AG08396 (cell line): ENCODE results near the gene KLHL11.

Source experiments
- DNase-seq: peaks from one replicate; pipeline ENCODE4 v3.0.0; 2012; ENCODE audit warnings: low spot score, mixed read lengths

Gene KLHL11, protein sequence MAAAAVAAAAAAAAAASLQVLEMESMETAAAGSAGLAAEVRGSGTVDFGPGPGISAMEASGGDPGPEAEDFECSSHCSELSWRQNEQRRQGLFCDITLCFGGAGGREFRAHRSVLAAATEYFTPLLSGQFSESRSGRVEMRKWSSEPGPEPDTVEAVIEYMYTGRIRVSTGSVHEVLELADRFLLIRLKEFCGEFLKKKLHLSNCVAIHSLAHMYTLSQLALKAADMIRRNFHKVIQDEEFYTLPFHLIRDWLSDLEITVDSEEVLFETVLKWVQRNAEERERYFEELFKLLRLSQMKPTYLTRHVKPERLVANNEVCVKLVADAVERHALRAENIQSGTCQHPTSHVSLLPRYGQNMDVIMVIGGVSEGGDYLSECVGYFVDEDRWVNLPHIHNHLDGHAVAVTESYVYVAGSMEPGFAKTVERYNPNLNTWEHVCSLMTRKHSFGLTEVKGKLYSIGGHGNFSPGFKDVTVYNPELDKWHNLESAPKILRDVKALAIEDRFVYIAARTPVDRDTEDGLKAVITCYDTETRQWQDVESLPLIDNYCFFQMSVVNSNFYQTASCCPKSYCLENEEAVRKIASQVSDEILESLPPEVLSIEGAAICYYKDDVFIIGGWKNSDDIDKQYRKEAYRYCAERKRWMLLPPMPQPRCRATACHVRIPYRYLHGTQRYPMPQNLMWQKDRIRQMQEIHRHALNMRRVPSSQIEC

DNA sequence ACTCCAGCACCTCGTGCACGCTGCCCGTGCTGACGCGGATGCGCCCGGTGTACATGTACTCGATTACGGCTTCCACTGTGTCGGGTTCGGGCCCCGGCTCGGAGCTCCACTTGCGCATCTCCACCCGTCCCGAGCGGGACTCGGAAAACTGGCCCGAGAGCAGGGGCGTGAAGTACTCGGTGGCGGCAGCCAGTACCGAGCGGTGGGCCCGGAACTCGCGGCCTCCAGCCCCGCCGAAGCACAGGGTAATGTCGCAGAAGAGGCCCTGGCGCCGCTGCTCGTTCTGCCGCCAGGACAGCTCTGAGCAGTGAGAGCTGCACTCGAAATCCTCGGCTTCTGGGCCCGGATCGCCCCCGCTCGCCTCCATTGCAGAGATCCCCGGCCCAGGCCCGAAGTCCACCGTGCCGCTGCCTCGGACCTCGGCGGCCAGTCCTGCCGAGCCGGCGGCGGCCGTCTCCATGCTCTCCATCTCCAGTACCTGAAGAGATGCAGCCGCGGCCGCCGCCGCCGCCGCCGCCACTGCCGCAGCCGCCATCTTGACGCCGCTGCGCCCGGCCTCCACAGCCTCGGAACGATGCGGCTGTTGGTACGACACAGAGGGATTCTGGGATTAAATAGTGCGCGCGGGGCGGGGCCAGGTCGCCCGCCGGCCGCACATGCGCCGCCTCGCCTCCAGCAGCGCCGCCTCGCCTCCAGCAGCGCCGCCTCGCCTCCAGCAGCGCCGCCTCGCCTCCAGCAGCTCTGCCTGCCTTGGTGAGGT is at the start of gene KLHL11:
TSS of gene KLHL11 (minus strand) at position 588 of the 760 bp plus-strand sequence. CDS start at position 535, 53 bp downstream.
- peak; percentile 97 for DNase-seq

DNA sequence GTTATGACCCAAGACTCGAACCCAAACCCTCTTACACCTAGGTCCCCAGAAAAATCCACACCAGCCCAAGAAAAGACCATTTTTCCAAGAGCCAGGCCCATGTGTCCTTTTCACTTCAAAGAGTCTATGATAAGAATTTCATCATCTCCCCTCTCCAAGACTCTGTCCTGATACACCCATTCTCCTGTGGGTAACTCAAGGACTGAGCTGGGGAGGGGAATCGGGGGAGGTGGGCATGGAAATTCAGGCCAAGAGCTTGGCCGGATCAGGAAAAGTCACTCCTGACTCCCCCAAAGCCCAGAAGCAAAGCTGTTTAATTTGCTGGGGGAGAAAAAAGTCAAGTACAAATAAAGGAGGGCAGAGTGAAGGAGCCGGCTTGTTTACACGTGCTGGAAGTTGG is 49.8 kb upstream of the KLHL11 start:
- DNase-seq = no peak

DNA sequence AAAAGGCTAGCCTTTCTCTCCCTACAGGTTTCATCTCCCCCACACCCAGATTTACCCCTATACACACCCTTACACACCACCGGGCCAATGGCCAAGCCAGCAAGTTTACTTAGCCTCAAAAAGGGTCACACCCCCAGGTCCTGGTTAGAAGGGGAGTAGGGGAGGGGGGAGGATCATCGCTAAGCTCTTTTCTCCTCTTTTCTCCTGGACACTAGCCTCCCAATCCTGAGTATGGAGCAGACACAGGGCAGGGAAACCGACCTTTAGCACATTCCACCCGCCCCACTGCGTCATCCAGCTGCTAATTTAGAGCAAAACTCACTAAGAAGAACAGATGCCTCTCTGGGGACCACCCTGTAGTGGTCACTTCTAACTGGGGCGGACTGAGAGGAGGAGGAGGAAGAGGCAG is 49.1 kb upstream of the KLHL11 start:
- DNase-seq = no peak

DNA sequence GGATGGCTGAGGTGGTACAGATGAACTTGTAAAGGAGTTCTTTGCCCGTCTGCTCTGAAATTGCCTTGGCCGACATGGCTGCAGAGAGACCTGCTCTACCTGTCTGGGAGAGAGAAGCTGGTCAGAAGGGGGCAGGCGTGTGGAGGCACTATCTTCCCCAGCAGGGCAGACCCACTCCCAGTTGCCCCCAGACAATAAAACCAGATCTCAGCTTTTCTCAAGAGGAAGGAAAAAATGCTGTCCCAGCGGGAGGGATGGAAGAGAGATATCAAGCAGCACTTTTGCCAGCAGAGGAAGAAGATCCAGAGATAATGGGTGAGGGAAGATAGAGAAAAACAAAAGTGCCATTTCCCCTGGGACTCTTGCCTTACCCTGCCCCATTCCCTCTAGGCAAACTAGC is 48.6 kb upstream of the KLHL11 start:
- DNase-seq = no peak

DNA sequence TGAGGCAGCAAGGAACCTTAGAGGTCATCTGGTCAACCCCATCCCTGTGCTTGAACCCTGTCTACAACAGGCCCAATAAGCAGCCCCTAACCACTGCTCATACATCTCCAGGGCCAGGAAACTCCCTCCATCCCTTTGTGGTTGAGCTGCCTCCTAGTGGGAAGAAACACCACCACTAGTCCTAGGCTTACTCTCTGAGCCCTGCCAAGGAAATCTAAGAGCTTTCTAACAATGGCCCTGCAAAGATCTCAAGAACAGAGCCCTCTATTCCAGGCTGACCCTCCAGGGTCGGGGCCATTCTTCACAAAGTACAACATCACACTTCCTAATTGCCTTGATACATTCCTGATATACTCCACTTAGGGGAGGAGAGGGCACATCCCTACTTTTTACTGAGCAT is 47.7 kb upstream of the KLHL11 start:
- no peak for DNase-seq

DNA sequence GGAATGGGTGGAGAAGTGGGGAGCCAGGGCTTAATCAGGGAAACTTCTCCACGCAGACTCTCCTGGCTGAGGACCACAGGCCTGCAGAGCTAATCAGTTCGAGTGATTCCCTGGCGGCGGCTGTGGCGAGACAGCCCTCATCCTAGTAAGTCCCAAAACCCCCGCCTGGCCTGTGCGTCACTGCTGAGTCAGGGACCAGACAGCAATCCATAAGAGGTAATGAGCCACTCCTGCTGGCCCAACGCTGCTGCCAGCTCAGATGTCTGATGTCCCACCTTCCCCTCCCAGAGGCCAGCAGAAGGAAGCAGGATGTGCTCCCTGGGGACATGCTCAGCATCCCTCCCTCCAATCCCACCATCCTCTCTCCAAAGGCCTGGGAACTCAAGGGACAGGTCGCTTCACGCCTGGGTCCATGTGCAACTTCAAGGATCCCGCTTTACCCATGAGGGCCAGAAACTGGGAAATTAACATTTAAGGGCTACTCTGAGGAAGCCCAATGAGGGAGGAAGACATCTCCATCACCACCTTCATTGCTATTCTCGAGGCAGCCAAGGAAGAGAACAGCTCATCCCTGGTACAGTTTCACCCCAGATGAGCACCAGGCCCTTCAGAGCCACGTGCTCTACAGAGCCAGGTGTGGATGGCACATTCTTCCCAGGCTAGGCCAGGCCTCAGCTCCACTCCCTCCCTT is 45.6 kb upstream of the KLHL11 start:
- DNase-seq = peak; percentile 88

DNA sequence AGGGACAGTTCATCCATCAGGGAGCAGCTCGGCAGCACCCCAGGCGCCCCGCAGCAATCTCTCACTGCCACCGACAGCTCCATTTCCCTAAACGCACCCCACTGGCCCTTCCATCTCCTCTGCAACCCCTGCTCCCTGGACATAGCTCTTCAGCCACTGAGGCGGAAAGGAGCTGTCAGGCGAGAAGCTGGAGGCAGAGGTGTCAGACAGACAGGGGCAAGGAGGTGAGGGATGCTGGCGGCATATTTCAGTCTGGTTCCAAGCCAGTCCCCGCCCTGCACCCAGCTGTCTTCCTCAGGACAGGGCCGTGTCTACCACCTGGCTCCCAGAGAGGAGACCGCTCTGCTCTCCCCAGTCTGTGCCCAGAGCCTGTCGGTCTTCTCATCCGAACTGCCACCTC is 43.9 kb upstream of the KLHL11 start:
- DNase-seq = no peak

DNA sequence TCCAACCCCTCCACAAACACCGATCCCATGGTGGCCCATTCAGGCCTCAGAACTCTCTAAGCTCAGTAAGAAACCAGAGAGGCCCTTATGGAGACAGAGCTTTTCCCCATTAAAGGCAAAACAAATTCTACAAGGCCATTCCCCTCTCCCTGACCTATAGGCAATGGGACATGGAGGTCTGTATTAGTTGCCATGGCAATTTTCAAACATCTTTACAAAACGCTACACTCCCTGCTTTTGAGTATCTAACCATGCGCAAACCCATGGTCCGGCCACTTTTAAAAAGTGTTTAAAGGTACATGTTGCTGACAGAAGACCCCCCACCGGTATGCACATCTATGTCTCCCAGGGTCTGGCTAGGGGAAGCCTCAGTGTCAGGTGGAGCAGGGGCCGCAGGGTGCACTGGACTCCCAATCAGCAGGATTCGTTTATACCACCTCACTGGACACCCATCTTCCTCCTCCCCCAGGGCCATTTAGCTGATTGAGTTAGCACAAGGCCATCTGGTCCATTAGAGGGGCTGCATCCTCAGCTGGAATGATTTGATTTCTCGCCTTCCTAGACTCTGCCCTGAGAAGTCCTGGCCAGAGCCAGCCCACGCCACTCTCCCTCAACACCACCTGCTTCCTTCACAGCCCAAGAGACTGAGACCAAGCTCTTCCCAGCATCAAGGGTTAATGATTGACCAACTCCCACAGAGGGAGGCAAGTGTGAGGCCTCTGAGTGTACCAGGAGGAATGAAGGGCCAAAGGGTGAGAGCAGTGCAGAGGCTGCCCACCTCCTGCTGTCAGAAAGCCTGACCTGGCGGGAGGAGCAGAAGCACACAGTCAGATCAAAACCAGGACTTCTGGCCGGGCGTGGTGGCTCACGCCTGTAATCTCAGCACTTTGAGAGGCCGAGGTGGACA is 42.7 kb upstream of the KLHL11 start:
- peak; percentile 29 for DNase-seq

DNA sequence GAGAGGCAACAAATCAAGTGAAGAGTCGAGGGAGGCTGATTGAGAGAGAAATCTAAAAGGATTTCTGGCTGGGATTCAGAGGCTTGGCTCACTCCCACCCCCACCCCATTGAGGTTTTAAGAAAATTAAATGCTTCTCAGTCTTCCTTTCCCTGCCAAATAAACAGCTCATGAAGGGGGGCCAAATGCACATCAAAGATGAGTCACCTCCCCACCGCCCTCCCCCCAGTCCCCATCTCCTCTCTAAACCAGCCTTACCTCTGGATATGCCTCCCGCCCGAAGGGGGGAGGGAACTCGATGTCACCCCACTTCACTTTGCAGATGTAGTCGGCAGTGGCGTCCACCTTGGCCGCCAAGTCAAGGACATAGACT is 41.9 kb upstream of the KLHL11 start:
- DNase-seq = peak; percentile 50

DNA sequence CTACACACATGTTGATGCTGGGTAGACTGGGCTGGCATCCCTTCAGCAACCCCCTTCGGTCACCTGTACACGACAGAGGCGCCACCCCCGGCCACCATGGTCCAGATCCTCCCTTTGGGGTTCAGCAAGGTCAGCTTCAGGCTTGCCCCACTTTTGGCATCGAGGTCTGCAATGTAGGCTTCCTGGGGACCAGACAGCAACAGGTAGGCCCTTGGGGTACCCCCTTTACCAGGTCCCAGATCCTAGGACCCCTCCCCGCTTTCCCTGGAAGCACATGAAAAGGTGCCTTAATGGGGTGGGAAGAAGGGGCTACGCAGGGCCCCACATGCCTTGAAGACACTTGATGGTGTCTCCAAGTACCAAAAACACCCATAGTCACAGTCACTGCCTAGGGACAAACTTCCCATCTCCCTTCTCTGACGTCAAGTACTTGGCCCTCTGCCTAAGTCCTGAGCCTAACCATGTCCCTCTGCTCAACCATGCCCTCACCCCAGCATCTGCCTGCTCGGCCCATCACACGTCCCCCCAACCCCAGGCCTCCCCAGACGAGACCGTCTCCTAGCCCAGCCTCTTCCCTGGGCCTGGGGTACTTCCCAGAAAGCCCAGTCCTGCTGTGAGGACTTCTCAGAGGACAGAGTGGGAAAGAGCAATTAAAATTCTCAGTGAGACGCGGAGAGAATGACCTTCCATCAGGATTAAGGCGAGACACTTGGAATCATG is 41.4 kb upstream of the KLHL11 start:
- no peak for DNase-seq

DNA sequence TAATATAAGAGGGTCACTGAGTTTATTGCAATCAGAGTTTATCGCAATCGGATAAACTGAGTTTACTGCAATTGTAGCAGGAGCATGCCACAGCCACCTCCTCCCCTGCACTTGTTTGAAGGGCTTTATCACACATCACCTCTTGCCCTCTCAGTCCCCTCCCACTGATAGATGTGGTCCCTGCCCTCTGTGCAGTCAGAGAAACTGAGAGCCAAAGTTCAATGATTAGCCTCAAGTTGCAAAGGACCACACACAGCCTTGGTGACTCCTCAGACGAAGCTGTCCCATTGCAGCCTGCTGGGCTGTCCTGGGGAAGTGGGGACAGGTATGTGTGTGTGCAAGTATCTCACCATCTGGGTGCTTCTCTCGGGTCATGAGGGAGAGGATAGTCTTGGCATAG is 39.9 kb upstream of the KLHL11 start:
- no peak for DNase-seq

DNA sequence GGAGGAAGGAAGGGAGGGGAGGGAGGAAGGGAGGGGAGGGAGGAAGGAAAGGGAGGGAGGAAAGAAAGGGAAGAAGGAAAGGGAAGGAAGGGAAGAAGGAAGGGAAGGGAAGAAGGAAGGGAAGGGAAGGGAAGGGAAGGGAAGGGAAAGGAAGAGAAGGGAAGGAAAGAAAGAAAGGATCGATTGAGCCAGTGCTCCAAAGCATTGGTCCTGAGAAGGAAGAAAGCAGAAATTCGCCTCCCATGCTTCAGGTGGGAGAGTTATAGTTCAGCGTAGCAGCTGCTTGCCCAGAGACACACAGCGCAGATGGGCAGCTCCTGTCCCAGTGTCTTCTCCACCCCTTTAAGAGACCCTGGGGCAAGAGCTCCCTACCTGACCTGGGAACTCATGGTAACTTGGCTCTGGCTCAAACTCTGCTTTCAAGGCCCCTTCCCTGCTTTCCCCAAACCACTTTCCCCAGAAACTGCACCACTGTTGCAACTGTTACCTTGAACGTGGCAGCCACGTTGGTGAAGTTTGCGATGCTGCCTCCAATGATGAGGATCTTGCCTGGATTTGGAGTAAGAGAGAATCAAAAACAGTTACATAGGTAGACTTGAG is 39.1 kb upstream of the KLHL11 start:
- DNase-seq = no peak

DNA sequence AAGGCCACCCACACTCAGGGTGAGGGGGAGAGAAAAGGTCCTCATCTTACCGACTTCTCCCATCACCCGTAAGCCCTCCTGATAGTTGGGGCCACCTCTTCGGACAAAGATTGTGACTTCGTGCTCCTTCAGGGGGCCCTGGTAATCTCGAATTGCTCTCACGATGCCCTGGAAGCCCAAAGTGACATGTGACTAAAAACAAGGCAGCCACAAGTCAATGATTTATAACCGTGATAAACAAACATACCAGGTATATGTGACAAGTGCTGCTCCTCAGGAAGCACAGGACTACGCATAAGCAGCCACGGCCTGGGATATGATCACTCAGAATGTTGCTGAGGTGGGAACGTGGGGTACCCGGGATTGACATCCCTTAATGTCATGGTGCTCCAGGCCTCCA is 36.4 kb upstream of the KLHL11 start:
- DNase-seq = no peak

DNA sequence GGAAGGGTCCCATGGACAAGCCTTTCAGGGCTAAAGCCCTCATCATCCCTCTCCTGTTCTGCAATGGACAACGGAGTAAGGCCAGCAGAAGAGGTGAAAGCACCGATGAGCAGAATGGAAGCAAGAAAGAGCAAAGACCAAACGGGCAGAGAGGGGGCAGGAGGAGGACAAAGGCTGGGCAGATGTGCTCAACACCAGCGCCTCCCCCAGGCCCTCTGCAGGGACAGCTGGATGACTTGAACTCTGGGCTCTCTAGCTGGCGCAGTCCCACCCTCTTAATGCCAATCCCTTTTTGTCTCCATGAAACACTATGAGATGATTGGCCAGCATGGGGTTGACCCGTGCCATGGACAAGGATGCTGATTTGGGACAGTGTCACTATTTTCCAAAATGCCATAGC is 31.5 kb upstream of the KLHL11 start:
- DNase-seq = no peak

DNA sequence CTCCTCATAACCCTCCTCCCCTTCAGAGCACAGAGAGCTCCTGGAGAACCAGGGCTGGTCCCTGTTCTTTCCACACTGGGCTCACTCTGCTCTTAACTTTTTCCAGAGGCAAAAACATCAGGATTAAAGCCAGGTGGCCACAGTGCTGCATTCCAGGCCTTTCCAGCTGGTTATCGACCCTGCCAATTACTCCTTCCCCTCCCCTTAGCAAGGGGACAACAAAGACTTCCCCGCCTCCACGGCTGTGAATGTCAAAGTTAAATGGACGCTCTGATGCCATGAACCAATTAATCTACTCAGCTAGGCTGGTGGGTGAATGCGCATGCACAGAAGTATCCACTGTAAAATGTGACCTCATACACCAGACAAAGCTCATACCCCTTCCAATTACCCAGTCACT is 30.4 kb upstream of the KLHL11 start:
- no peak for DNase-seq

DNA sequence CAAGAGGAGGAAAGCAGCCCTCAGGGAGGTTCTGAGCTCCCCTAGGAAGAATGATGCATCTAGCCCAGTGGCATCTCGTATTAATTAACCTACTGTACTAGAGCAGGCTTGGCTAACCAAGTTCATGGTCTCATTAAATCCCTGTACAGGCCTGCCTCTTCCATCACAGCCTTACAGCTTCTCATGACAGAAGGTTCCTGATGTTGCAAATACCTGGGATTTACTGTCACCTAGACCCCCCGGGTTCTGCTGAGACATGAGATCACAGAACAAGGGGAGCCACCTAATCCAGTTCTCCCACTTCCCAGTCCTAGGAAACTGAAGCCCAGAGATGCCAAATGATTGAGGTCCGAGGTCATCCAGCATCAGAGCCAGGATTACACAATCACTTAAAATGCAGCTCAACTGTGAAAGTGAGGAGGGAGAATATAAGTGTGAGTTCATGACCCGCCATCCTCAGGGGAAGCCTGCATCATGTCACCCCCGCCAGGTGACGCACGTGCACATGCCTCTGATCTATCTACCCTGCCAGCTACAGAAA is 29.6 kb upstream of the KLHL11 start:
- peak; percentile 64 for DNase-seq

DNA sequence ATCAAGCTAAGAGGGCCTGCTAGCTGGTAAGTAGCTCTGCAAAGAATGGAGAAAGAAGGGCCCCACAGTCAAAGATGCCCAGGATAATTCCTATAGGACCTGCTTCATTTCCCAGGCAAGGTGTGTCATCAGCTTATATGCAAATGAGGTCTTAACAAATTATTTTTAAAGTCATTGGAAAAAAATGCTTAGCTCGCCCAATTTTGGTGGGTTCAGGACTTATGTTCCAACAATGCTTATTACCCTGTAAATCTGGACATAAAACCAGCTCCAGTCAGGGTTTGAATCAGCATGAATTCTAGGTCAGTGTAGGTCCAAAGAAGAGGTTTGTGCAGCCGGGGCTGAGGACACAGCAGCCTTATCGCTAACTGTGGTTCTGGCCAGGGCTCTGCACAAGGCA is 28.2 kb upstream of the KLHL11 start:
- no peak for DNase-seq

DNA sequence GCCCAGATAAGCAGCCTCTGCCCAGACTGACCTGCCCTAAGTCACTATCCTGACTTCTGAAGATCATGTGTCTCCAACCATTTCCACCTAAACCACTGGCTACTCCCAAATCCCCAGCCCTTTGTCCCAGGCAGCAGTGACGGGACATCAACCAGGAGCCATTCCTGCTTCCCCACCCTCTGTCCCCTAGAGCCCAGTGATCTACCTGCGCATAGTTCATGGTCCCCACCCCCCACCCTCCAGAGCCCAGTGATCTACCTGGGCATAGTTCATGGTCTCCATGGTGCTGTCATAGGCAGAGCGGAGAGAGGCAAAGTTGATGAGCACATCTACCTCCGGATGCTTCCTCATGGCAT is 26.8 kb upstream of the KLHL11 start:
- DNase-seq = no peak

DNA sequence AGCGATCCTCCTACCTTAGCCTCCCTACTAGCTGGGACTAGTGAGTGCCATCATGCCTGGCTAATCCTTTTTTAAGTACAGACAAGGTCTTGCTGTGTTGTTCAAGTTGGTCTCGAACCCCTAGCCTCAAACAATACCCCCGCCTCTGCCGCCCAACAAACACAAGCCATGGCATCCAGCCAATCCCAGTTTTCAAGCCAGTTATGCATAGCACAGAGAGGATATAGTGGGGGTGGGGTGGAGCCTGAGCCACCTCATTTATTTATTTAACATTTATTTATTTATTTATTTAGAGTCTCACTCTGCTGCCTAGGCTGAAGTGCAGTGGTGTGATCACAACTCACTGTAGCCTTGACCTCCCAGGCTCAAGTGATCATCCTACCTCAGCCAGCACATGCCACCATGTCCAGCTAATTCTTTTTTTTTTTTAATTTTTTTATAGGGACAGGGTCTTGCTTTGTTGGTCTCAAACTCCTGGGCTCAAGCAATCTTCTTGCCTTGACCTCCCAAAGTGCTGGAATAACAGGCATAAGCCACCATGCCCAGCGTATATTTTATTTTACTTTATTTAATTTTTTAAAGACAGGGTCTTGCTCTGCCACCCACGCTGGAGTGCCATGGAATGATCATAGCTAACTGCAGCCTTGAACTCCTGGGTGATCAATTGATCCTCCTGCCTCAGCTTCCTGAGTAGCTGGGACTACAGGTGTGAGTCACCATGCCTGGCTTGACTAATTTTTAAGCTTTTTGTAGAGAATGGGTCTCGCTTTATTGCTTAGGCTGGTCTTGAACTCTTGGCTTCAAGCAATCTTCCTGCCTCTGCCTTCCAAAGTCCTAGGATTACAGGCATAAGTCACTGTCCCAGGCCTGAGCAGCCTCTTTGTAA is 26.2 kb upstream of the KLHL11 start:
- DNase-seq = no peak
